HepG2 (cell line): ENCODE measurements around the gene SPATA21. TPM values are rescaled to one million over a fixed set of nuclear protein-coding genes. Genes with fewer than 3 reads are reported as not detected.

Source experiments
- ARID2 ChIP-seq: sonication (generic); formaldehyde crosslinking; IDR thresholded peaks from 2 replicates; pipeline ENCODE4 v1.8.1; 2022; ENCODE audit warnings: mild to moderate bottlenecking, missing genetic modification reagents, borderline replicate concordance
- CBFB ChIP-seq: sonication (generic); formaldehyde crosslinking; IDR thresholded peaks from 2 replicates; pipeline ENCODE4 v1.4.0; 2020; ENCODE audit warnings: missing genetic modification reagents
- CHD2 ChIP-seq: IDR thresholded peaks from 2 replicates; pipeline ENCODE4 v1.6.1; 2011; ENCODE audit warnings: low read depth, low read length, improper control_type of control experiment
- ISL2 ChIP-seq: sonication (generic); formaldehyde crosslinking; IDR thresholded peaks from 2 replicates; pipeline ENCODE4 v1.5.0; 2020; ENCODE audit warnings: missing genetic modification reagents
- NR1H2 ChIP-seq: sonication (generic); formaldehyde crosslinking; IDR thresholded peaks from 2 replicates; pipeline ENCODE4 v1.8.1; 2022; ENCODE audit warnings: low read depth, missing genetic modification reagents, borderline replicate concordance
- SMAD9 ChIP-seq: sonication (generic); formaldehyde crosslinking; IDR thresholded peaks from 2 replicates; pipeline ENCODE4 v1.5.1; 2020; ENCODE audit warnings: mild to moderate bottlenecking, missing genetic modification reagents
- SPEN ChIP-seq: sonication (generic); formaldehyde crosslinking; IDR thresholded peaks from 2 replicates; pipeline ENCODE4 v1.5.1; 2020; ENCODE audit warnings: low read depth, mild to moderate bottlenecking, missing genetic modification reagents
- STAG1 ChIP-seq: sonication (generic); formaldehyde crosslinking; IDR thresholded peaks from 2 replicates; pipeline ENCODE4 v1.4.0; 2020; ENCODE audit warnings: missing genetic modification reagents
- ZFP41 ChIP-seq: sonication (generic); formaldehyde crosslinking; IDR thresholded peaks from 2 replicates; pipeline ENCODE4 v1.4.0; 2020; ENCODE audit warnings: mild to moderate bottlenecking, missing genetic modification reagents, borderline replicate concordance
- ZNF605 ChIP-seq: sonication (generic); formaldehyde crosslinking; IDR thresholded peaks from 2 replicates; pipeline ENCODE4 v1.8.0; 2022; ENCODE audit warnings: mild to moderate bottlenecking, missing genetic modification reagents
- ZNF674 ChIP-seq: sonication (generic); formaldehyde crosslinking; IDR thresholded peaks from 2 replicates; pipeline ENCODE4 v1.5.0; 2020; ENCODE audit warnings: low read depth, mild to moderate bottlenecking, missing genetic modification reagents
- ZNF773 ChIP-seq: sonication (generic); formaldehyde crosslinking; IDR thresholded peaks from 2 replicates; pipeline ENCODE4 v1.4.0; 2020; ENCODE audit warnings: missing genetic modification reagents, borderline replicate concordance
- polyA plus RNA-seq, 8 experiments: library from polyadenylated mRNA; depleted of rRNA in 3 of 8; stranded (reverse) in 7 of 8; unstranded in 1 of 8; fragments of >200 nt; fragmentation: Illumina TruSeq in 4 of 8; extraction: Trizol in 4 of 8; gene quantifications; 2 replicates each; pipeline versions ENCODE4 v1.2.1 to v1.2.3, GENCODE V29; 2011 to 2016; ENCODE audit warnings: low read depth in 4 of 8, missing spikeins in 1 of 8, mixed read lengths in 1 of 8; ENCODE audit not compliant: insufficient read depth in 1 of 8
- total RNA-seq, 5 experiments: library from RNA; depleted of rRNA; stranded (reverse); fragments of >200 nt; fragmentation: Illumina TruSeq; extraction: Trizol; gene quantifications; 2 replicates each; pipeline ENCODE4 v1.2.3, GENCODE V29; 2016; ENCODE audit warnings: low read depth in 1 of 5
- TF ChIP-seq, protein P1 (sequence below): IDR thresholded peaks from 2 replicates; pipeline ENCODE4 v1.6.1; 2016; ENCODE audit warnings: control low read depth
- TF ChIP-seq, protein P2 (sequence below): sonication (generic); formaldehyde crosslinking; IDR thresholded peaks from 2 replicates; pipeline ENCODE4 v1.5.0; 2020; ENCODE audit warnings: missing genetic modification reagents
- TF ChIP-seq, protein P3 (sequence below): sonication (generic); formaldehyde crosslinking; IDR thresholded peaks from 2 replicates; pipeline ENCODE4 v1.4.0; 2020; ENCODE audit warnings: missing genetic modification reagents, low read depth, mild to moderate bottlenecking, borderline replicate concordance
- TF ChIP-seq, protein P4 (sequence below): sonication (generic); formaldehyde crosslinking; IDR thresholded peaks from 2 replicates; pipeline ENCODE4 v1.4.0; 2020; ENCODE audit warnings: missing genetic modification reagents, mild to moderate bottlenecking, borderline replicate concordance

The SPATA21 gene
- total and polyA plus RNA-seq, 2 of the 13 experiments (the other 11 are each of a cell fraction or from before 2014, with no cell fraction given): 0.80 to 1.4 TPM

DNA sequence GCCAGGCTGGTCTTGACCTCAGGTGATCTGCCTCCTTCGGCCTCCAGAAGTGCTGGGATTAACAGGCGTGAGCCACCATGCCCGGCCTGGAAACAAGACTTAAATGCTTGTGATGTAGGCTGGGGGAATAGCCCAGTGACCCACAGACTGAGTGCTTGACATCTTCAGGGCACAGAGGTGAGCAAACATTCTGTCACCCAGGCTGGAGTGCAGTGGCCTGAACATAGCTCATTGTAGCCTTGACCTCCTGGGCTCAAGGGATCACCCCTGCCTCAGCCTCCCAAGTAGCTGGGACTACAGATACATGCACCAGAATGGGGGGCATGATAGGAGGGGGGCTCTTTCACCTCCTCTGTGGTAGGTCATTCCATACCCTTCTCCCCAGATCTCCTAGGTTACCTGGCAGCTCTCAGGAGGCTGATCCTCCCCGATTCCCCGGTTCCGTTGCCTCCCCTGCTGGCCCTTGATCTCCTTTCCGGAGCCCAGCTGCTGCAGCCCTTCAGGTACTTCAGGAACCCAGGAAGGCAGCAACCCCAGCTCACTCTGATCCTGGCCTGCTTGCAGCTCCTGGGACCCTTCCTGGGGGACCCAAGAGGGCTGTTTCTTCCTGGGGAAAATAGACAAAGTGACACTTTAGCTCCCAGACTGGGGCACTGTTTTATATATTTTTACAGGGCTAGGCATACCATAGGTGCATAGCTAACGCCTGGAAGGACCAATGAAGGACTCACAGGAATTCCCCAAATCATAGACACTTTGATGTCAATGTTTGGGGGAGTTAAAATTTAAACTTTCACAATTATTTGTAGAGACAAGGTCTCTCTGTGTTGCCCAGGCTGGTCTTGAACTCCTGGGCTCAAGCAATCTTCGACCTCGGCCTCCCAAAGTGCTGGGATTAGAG lies 11.8 kb downstream of the SPATA21 start (continued):
- TF ChIP-seq, protein P1, sequence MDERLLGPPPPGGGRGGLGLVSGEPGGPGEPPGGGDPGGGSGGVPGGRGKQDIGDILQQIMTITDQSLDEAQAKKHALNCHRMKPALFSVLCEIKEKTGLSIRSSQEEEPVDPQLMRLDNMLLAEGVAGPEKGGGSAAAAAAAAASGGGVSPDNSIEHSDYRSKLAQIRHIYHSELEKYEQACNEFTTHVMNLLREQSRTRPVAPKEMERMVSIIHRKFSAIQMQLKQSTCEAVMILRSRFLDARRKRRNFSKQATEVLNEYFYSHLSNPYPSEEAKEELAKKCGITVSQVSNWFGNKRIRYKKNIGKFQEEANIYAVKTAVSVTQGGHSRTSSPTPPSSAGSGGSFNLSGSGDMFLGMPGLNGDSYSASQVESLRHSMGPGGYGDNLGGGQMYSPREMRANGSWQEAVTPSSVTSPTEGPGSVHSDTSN (CRISPR knock-in tag): no peak
- TF ChIP-seq ZNF605 (CRISPR knock-in tag) (peak; percentile 23; the same call in 1 of the 2 replicates), STAG1 (CRISPR knock-in tag) (0 out of 2 replicates have a peak, but pooled peaks have one; percentile 10), NR1H2 (CRISPR knock-in tag) (no peak), CBFB (CRISPR knock-in tag) (no peak), ARID2 (no peak), ZNF773 (CRISPR knock-in tag) (no peak), CHD2 (no peak), ISL2 (CRISPR knock-in tag) (no peak), SMAD9 (CRISPR knock-in tag) (no peak), SPEN (CRISPR knock-in tag) (no peak), ZFP41 (0 out of 2 replicates have a peak, but pooled peaks have one; percentile 41), ZNF674 (CRISPR knock-in tag) (no peak)
- TF ChIP-seq, protein P2, sequence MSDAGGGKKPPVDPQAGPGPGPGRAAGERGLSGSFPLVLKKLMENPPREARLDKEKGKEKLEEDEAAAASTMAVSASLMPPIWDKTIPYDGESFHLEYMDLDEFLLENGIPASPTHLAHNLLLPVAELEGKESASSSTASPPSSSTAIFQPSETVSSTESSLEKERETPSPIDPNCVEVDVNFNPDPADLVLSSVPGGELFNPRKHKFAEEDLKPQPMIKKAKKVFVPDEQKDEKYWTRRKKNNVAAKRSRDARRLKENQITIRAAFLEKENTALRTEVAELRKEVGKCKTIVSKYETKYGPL (CRISPR knock-in tag): no peak
- TF ChIP-seq, protein P3, sequence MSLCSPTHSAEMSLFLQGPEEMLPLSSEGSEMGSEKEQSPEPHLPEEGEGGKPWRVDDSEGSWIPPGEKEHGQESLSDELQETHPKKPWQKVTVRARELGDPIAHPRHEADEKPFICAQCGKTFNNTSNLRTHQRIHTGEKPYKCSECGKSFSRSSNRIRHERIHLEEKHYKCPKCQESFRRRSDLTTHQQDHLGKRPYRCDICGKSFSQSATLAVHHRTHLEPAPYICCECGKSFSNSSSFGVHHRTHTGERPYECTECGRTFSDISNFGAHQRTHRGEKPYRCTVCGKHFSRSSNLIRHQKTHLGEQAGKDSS: no peak
- TF ChIP-seq, protein P4, sequence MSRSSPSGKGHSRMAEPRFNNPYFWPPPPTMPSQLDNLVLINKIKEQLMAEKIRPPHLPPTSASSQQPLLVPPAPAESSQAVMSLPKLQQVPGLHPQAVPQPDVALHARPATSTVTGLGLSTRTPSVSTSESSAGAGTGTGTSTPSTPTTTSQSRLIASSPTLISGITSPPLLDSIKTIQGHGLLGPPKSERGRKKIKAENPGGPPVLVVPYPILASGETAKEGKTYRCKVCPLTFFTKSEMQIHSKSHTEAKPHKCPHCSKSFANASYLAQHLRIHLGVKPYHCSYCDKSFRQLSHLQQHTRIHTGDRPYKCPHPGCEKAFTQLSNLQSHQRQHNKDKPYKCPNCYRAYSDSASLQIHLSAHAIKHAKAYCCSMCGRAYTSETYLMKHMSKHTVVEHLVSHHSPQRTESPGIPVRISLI (CRISPR knock-in tag): peak; percentile 17; the same call in 1 of the 2 replicates
